ENCODE data around the gene ACOT9.

GRCh38 chrX:23699636-23700194 is 43.4 kb downstream of the ACOT9 start:
- TF ChIP-seq CTCF (IDR thresholded peaks at IDR 0.05; ENCODE audit: poor library complexity, severe bottlenecking), result no peak
- TF ChIP-seq POLR2AphosphoS5 (IDR thresholded peaks at IDR 0.05), result no peak
- TF ChIP-seq TAF1 (IDR thresholded peaks at IDR 0.05; ENCODE audit: low read depth), result no peak
- no peak for TF ChIP-seq EZH2 (IDR thresholded peaks at IDR 0.05; ENCODE audit: borderline replicate concordance, insufficient read depth, low read length, poor library complexity, severe bottlenecking)
- TF ChIP-seq RAD21 (conservative IDR thresholded peaks at IDR 0.05), result no peak
- no peak for TF ChIP-seq REST (IDR thresholded peaks at IDR 0.05; ENCODE audit: borderline replicate concordance)
- no peak for TF ChIP-seq SMC3 (conservative IDR thresholded peaks at IDR 0.05; ENCODE audit: poor library complexity)
- no peak for TF ChIP-seq EP300 (conservative IDR thresholded peaks at IDR 0.05; ENCODE audit: poor library complexity, severe bottlenecking)
- no peak for TF ChIP-seq MXI1 (conservative IDR thresholded peaks at IDR 0.05; ENCODE audit: poor library complexity, severe bottlenecking)
